D721Med (cell line): Measurements from ENCODE around the gene HPS1.

Experiments
- DNase-seq: peaks from one replicate; pipeline ENCODE4 v3.0.0; 2011; ENCODE audit warnings: low spot score; ENCODE audit not compliant: insufficient read length
- FAIRE-seq: peaks from 2 replicates; lab custom pipeline; 2011; peaks lifted over from hg19 to GRCh38; lab: Jason Lieb, UNC
- CTCF ChIP-seq: IDR thresholded peaks from 2 replicates; pipeline ENCODE4 v1.5.1; 2012; ENCODE audit warnings: mild to moderate bottlenecking, control low read depth; ENCODE audit not compliant: insufficient read depth; ENCODE audit errors: missing control alignments

Gene HPS1

DNA sequence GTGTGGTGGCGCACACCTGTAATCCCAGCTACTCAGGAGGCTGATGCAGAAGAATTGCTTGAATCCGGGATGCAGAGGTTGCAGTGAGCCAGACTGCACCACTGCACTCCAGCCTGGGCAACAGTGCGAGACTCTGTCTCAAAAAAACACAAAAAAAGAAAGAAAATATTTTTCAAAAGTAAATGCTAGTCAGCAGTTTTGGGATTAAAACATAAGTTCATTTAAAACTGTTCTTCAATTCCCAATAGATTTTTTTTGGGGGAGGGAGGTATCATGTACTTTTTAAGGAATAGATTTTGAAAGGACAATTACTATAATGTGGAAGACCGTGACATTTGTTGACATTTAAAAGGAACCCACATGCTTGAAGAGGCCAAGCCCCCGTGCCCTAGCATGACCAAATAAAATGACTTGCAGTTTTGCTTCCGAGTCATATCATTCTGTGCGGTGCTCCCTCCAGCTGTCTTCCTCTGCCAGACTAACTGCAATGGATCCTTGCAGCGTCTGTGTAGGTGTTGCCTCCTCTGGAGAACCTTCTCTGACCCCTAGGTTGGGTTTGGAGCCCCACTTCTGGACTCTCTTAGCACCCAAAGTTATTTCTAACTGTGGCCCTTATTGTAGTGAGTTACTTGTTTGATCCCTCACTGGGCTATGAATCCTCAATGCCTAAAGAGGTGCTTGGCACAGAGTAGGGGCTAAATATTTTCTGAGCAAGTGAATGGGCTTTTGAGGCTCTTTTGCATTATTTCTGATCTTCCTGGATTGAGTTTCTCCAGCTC, 17.4 kb upstream of the HPS1 start:
- FAIRE-seq (no peak), DNase-seq (no peak)
- no peak for TF ChIP-seq CTCF

DNA sequence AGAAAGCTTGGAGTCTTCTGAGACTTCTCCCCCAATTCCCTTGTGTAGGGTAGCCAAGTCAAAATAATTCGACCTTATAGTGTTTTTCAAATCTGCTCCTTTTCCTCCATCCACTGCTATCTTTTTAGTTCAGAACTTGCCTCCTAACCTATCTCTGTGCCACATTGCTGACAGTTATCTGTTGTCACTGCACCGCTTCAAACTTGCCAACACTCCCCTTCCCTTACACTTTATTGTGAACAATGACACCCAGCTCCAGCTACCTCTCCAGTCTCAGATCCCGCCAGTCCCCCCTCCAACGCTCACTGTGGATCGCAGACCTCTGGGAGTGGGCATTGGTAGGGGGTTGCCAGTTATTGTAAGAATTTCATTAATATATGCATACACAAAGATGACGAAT, 16.3 kb upstream of the HPS1 start:
- DNase-seq, result no peak
- no peak for TF ChIP-seq CTCF
- no peak for FAIRE-seq

GRCh38 chr10:98461500-98461842, 14.7 kb upstream of the HPS1 start:
- FAIRE-seq, result no peak
- no peak for DNase-seq
- no peak for TF ChIP-seq CTCF

DNA sequence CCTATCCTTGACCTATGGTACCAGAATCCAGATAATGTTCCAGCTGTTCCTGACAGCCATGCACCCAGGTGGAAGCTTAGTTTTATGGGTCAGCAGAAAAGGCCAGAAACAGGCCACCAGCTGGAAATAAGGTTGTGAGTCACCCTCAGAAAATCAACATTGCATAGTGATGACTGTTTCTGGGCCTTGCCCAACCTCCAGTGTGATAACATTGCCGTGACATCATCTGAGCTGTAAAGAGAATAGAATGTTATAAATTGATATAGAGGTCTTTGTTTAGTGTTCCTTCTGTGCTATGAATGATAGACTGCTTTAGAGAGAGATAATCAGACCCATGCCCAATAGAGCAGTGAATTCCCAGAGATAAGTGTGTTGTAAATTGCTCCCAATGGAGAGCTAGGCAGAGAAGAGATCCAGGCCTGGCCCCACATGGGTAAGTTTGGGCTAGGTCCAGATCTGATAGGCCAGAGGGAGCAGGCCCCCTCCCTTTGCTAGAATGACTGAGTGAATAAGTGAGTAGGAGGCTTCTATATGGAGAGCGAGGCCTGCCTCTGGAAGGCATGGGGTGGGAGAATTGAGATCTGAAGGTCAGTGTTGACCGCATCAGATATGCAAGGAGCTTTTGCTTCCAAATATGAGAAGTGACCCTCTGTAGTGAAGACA, 14.2 kb upstream of the HPS1 start:
- TF ChIP-seq CTCF, result no peak
- FAIRE-seq, result no peak
- DNase-seq, result no peak

GRCh38 chr10:98458809-98459784, 12.4 kb upstream of the HPS1 start:
- TF ChIP-seq CTCF, result no peak
- no peak for DNase-seq
- no peak for FAIRE-seq

- no peak for TF ChIP-seq CTCF
- DNase-seq, result no peak
- no peak for FAIRE-seq
Measured at GRCh38 chr10:98457721-98458120, 11.0 kb upstream of the HPS1 start.
